Fibroblast of mammary gland (primary cell): ENCODE results near the gene APH1A.

Experiments used
- DNase-seq: peaks from one replicate; pipeline ENCODE4 v3.0.0-alpha.2; 2010; ENCODE audit warnings: low read depth
- H3K4me3 ChIP-seq: 2 replicates; pipeline ENCODE4 v1.5.1; 2011; ENCODE audit warnings: low read depth, mild to moderate bottlenecking, low read length, moderate library complexity; ENCODE audit not compliant: control insufficient read depth
- TF ChIP-seq, protein P1 (sequence below): conservative IDR thresholded peaks from 2 replicates; pipeline ENCODE4 v1.5.1; 2011; ENCODE audit warnings: low read depth, low read length, inconsistent platforms; ENCODE audit not compliant: control insufficient read depth, insufficient read depth

The APH1A gene

DNA sequence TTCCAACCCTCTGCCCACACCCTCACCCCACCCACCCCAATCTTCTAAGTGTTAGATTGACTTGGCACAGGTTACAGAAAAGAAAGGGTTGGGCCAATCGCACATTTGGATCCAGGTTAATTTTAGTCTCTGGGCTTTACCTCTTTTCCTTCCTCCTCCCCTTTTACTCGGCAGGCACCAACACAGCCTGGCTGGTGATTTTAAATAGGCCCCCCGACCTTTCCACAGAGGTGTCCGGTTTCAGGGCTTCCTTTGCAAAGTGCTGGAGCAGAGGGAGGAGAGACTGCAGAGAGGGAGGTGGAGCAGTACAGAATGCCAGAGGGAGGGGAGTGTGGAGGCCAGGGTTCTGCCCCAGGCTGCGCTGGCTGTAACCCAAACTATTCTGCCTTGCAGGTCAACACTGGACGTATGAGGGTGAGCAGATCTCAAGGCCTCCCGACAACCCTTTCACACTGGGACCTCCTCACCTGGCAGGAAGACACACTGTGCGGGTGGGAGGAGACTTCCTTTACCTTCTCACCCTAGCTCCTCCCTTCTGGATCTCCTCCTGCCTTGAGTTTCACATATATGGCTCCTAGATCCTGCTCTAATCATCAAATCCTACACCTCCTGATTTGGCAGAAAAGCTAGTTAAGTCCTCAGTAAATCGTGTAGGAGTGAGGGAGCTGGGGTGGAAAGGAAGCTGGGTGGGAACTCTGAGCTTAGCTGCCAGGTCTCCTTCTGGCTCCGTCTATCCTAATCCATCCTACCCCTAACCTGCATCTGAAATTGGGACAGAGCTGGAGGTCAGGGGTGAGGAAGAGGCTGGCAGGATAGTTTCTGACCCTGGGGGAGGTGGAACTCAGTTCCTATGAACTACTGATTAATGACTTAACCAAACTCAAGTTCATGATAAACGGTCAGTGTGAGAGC, 8.8 kb downstream of the APH1A start:
- H3K4me3 ChIP-seq, result no peak overlapping the region
- no peak for DNase-seq
- TF ChIP-seq, protein P1, sequence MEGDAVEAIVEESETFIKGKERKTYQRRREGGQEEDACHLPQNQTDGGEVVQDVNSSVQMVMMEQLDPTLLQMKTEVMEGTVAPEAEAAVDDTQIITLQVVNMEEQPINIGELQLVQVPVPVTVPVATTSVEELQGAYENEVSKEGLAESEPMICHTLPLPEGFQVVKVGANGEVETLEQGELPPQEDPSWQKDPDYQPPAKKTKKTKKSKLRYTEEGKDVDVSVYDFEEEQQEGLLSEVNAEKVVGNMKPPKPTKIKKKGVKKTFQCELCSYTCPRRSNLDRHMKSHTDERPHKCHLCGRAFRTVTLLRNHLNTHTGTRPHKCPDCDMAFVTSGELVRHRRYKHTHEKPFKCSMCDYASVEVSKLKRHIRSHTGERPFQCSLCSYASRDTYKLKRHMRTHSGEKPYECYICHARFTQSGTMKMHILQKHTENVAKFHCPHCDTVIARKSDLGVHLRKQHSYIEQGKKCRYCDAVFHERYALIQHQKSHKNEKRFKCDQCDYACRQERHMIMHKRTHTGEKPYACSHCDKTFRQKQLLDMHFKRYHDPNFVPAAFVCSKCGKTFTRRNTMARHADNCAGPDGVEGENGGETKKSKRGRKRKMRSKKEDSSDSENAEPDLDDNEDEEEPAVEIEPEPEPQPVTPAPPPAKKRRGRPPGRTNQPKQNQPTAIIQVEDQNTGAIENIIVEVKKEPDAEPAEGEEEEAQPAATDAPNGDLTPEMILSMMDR, result no peak

DNA sequence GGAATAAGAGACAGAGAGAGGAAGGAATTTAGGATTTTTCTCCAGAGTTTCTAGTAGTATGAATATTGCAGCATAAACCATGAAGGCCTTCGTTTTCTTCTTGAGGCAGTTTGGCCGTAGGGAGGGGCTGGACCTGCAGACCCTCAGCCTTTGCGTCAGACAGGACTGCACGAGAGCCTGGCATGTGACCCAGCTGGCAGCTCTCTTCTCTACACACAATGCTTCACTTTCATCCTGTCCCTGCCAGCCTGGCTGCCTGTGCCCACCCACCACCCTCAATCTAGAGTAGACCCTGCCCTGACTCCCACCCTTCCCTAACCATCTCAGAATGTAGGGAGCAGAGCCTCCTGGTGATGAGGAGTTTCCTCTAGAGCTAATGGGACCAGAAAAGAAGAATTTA, 9.6 kb downstream of the APH1A start:
- H3K4me3 ChIP-seq, result no peak overlapping the region
- DNase-seq, result no peak

DNA sequence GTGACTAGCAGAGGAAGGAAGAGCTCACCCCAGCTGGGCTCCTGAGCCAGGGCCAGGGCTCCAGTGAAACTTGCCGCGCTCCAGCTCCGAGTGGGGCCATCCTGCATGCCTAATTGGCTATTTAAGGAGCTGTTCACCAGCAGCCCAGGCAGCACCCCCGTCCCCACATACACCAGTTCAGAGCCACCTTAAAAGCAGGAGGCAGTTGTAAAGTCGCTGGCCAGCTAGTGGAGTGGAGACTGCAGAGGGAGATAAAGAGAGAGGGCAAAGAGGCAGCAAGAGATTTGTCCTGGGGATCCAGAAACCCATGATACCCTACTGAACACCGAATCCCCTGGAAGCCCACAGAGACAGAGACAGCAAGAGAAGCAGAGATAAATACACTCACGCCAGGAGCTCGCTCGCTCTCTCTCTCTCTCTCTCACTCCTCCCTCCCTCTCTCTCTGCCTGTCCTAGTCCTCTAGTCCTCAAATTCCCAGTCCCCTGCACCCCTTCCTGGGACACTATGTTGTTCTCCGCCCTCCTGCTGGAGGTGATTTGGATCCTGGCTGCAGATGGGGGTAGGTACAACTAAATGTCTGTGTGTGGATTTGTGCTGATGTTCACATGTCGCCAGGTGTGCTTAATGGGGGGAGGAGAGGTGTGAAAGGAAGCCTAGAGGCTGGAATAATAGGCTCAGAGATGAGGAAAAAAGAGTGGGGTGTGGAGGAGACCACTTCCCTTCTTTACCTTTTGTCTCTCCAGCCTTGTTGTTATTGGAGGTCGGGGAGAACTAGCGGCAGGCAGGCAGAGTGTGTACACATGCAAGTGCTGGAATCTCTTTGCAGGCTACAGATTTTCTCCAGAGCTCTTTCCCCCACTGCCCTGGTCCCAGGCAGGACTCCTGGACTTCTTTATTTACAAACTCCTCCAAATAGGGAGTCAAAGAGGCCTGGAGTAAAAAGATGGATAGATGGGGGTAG, 10.9 kb downstream of the APH1A start, which contains the start of gene CA14:
TSS of gene CA14 (plus strand) at position 151 of the 962 bp plus-strand sequence. CDS start at position 506, 355 bp downstream.
- no peak for DNase-seq
- no peak within 1 kb of the TSS for H3K4me3 ChIP-seq
- TF ChIP-seq, protein P1, result no peak

More for the DNA sequence above, 9.6 kb downstream of the APH1A start:
- TF ChIP-seq, protein P1, result no peak

DNA sequence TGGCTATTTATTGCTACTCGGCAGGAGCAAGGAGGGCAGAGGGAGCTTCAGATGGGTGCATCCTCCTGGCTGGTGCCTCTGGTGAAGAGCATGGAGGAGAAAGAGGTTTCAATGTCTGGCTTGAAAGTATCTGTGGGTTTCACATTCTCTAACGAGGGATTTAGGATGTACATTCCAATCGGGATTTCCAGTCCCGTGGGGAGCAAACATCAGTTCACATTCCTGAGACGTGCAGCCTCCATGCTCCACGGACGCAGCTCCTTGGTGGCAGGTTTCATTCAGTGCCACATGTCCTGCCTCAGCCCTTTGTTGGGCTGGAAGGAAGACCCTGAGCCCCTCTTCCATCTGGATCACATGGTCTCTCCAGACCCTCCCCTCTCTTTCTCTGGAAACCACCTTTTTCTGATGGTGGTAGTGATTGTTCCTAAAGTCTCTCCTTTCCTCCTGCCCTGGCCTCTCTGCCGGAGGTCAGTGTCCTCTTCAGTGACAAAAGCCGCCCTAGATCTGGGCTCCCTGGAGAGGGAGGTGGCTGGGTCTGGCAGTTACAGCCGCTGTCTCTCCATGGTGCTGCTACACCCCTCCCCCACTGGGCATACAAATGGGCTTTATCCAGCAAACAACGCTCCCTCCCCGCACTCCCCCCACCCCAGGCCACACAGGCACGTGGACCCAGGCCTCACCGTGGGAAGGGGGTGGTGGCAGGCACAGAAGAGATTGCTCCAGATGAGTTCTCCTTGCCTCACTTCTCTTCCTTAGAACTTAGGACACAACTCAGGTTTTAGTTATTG, 12.1 kb downstream of the APH1A start:
- TF ChIP-seq, protein P1, result no peak
- DNase-seq, result no peak
- no peak overlapping the region for H3K4me3 ChIP-seq

DNA sequence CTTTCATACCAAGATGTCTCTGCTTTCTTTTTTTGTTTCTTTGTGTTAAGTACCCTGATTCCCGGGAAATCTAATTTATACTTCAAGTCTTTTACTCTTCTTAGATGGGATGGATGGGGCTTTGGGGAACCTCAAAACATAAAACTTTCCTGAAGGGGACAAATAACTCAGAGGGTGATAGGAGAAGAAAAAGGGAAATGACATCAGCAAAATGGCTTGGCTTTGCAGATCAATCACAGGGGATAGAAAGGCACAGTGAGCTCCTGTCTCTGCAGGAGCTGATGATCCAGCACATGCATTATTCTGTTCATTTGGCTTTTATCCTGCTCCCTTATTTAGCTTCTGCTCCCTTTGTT, 12.6 kb downstream of the APH1A start:
- no peak for DNase-seq
- TF ChIP-seq, protein P1, result no peak
- H3K4me3 ChIP-seq, result no peak overlapping the region

DNA sequence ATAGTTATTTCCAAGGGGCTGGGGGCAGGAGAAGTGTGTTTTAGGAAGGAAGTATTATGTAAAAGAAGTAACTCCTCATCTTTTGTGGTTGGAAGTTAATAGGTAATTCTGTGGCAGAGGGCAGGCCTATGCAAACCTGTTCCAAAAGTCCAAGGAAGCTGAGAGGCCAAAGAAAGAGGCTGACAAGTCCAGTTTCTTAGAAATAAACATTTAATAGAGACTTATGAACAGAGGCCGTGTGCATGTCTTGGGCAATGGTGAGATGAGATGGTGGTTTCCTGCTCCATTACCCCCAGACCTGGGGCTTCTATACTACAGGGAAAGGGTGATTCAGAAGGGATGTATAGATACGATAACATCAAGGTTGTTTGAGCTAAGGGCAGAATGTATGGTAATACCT, 18.9 kb downstream of the APH1A start:
- H3K4me3 ChIP-seq, result no peak overlapping the region
- TF ChIP-seq, protein P1, result no peak
- no peak for DNase-seq
